ENCODE data around the gene DUS2. TPM values are rescaled to one million over a fixed set of nuclear protein-coding genes. Genes with fewer than 3 reads are reported as not detected.

The DUS2 gene
- total and polyA plus RNA-seq, 9 of the 15 experiments (the other 6 are each of a cell fraction or from before 2014, with no cell fraction given), result 5.8 to 22.5 (median 20.6) TPM

DNA sequence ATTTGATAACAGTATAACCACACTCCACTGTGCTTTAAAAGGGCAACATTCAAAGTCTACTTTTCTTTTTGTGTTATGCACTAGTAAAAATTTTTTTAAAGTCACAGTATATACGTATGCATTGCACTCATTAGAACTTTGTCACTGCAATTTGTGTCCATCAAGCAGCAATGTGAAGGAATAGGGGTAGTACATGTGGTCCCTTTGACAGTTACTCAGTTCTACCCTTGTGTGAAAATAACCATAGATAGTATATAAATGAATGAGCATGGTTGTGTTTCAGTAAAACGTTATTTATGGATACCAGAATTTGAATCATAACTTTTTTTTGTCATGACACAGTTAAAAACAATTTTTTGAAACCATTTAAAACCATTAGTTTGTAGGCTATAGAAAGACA is 92.8 kb downstream of the DUS2 start:
- no peaks in the 10 kb centered on the region for H3K27me3 ChIP-seq (ENCODE audit: control insufficient read depth in 2 of 2, insufficient read depth in 2 of 2, low read length in 2 of 2)
- H3K9me1 ChIP-seq (ENCODE audit: control insufficient read depth, insufficient read depth, low read length), result no peaks in the 10 kb centered on the region
- no peak for TF ChIP-seq ZC3H8 (IDR thresholded peaks at IDR 0.05)
- TF ChIP-seq, protein P1, sequence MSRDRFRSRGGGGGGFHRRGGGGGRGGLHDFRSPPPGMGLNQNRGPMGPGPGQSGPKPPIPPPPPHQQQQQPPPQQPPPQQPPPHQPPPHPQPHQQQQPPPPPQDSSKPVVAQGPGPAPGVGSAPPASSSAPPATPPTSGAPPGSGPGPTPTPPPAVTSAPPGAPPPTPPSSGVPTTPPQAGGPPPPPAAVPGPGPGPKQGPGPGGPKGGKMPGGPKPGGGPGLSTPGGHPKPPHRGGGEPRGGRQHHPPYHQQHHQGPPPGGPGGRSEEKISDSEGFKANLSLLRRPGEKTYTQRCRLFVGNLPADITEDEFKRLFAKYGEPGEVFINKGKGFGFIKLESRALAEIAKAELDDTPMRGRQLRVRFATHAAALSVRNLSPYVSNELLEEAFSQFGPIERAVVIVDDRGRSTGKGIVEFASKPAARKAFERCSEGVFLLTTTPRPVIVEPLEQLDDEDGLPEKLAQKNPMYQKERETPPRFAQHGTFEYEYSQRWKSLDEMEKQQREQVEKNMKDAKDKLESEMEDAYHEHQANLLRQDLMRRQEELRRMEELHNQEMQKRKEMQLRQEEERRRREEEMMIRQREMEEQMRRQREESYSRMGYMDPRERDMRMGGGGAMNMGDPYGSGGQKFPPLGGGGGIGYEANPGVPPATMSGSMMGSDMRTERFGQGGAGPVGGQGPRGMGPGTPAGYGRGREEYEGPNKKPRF (IDR thresholded peaks at IDR 0.05; ENCODE audit: low read depth, low read length), result no peak
- TF ChIP-seq SMARCA5 (IDR thresholded peaks at IDR 0.05), result no peak
- no peak for TF ChIP-seq ZNF143 (CRISPR knock-in tag; IDR thresholded peaks at IDR 0.05)
- no peak for TF ChIP-seq POLR2H (tag; IDR thresholded peaks at IDR 0.05; ENCODE audit: low read depth)
- TF ChIP-seq ZNF12 (CRISPR knock-in tag; IDR thresholded peaks at IDR 0.05), result no peak
- TF ChIP-seq MED1 (CRISPR knock-in tag; IDR thresholded peaks at IDR 0.05; ENCODE audit: borderline replicate concordance), result no peak
- TF ChIP-seq, protein P2, sequence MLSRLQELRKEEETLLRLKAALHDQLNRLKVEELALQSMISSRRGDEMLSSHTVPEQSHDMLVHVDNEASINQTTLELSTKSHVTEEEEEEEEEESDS (CRISPR knock-in tag; IDR thresholded peaks at IDR 0.05), result no peak
- TF ChIP-seq SAFB (IDR thresholded peaks at IDR 0.05; ENCODE audit: borderline replicate concordance, low read depth, low read length), result no peak
- no peak for TF ChIP-seq OTX1 (CRISPR knock-in tag; IDR thresholded peaks at IDR 0.05)
- TF ChIP-seq, protein P3, sequence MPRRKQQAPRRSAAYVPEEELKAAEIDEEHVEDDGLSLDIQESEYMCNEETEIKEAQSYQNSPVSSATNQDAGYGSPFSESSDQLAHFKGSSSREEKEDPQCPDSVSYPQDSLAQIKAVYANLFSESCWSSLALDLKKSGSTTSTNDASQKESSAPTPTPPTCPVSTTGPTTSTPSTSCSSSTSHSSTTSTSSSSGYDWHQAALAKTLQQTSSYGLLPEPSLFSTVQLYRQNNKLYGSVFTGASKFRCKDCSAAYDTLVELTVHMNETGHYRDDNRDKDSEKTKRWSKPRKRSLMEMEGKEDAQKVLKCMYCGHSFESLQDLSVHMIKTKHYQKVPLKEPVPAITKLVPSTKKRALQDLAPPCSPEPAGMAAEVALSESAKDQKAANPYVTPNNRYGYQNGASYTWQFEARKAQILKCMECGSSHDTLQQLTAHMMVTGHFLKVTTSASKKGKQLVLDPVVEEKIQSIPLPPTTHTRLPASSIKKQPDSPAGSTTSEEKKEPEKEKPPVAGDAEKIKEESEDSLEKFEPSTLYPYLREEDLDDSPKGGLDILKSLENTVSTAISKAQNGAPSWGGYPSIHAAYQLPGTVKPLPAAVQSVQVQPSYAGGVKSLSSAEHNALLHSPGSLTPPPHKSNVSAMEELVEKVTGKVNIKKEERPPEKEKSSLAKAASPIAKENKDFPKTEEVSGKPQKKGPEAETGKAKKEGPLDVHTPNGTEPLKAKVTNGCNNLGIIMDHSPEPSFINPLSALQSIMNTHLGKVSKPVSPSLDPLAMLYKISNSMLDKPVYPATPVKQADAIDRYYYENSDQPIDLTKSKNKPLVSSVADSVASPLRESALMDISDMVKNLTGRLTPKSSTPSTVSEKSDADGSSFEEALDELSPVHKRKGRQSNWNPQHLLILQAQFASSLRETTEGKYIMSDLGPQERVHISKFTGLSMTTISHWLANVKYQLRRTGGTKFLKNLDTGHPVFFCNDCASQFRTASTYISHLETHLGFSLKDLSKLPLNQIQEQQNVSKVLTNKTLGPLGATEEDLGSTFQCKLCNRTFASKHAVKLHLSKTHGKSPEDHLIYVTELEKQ (CRISPR knock-in tag; IDR thresholded peaks at IDR 0.05), result no peak
- TF ChIP-seq TEAD4 (IDR thresholded peaks at IDR 0.05; ENCODE audit: low read length), result no peak
- no peak for TF ChIP-seq TEAD4 (CRISPR knock-in tag; IDR thresholded peaks at IDR 0.05; ENCODE audit: borderline replicate concordance)
- TF ChIP-seq, protein P4, sequence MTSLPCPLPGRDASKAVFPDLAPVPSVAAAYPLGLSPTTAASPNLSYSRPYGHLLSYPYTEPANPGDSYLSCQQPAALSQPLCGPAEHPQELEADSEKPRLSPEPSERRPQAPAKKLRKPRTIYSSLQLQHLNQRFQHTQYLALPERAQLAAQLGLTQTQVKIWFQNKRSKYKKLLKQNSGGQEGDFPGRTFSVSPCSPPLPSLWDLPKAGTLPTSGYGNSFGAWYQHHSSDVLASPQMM (CRISPR knock-in tag; IDR thresholded peaks at IDR 0.05), result no peak
- TF ChIP-seq TGIF2 (CRISPR knock-in tag; IDR thresholded peaks at IDR 0.05), result no peak
- no peak for TF ChIP-seq DNMT1 (IDR thresholded peaks at IDR 0.05)
- TF ChIP-seq, protein P5, sequence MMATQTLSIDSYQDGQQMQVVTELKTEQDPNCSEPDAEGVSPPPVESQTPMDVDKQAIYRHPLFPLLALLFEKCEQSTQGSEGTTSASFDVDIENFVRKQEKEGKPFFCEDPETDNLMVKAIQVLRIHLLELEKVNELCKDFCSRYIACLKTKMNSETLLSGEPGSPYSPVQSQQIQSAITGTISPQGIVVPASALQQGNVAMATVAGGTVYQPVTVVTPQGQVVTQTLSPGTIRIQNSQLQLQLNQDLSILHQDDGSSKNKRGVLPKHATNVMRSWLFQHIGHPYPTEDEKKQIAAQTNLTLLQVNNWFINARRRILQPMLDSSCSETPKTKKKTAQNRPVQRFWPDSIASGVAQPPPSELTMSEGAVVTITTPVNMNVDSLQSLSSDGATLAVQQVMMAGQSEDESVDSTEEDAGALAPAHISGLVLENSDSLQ (IDR thresholded peaks at IDR 0.05), result no peak
- no peak for FAIRE-seq
- ChIA-PET POLR2A (no interaction called here), CTCF (ENCODE audit: low intra/inter-chr PET ratio) (interaction anchor here (1.7 kb wide), 1 partner anchor 21 kb away, joined by 5 read pairs; no protein-coding TSS in a partner anchor)
- no peak overlapping the region for H3K27ac ChIP-seq (ENCODE audit: extremely low read depth, low read depth, low read length)
- H2AFZ ChIP-seq (ENCODE audit: low read depth, low read length), result no peak overlapping the region
- H3K9me3 ChIP-seq (replicated peaks; ENCODE audit: control insufficient read depth, insufficient read depth, low read depth, low read length), result no peaks in the 10 kb centered on the region
- BruUV-seq (replicated peaks), result no TSS peak
- intact Hi-C loops (cut with micrococcal nuclease) (no loop called here), in situ Hi-C loops (cut with MboI) (no loop called here)
- peaks cover 15% of the 10 kb centered on the region in 2 experiments for H3K4me1 ChIP-seq (replicated peaks in 1 of 2; ENCODE audit: control insufficient read depth in 2 of 2, insufficient read depth in 2 of 2, low read length in 2 of 2)
- H3K36me3 ChIP-seq (ENCODE audit: control insufficient read depth, insufficient read depth, low read length), result peaks cover 7% of the 10 kb centered on the region; the same call in 1 of the 3 replicates
- H3K4me3 ChIP-seq, result no peak overlapping the region
- peaks cover 24% of the 10 kb centered on the region; the same call in 1 of the 2 replicates for H4K20me1 ChIP-seq (replicated peaks; ENCODE audit: control insufficient read depth, insufficient read depth, low read length)
- no peak overlapping the region for H3K9ac ChIP-seq (ENCODE audit: insufficient read depth in 1 of 2, low read depth in 2 of 2, low read length in 2 of 2)
- no peak overlapping the region for H3K4me2 ChIP-seq (ENCODE audit: insufficient read depth, low read length)
- peaks cover 100% of the 10 kb centered on the region for H3K79me2 ChIP-seq (ENCODE audit: control insufficient read depth, insufficient read depth, low read length)
- ATAC-seq, result no peak
- DNase-seq (ENCODE audit: extremely low read depth in 1 of 4, low spot score in 3 of 4), result no peak
- WGBS (ENCODE audit: insufficient coverage, low coverage, missing lambda C conversion rate), result 26% methylated on average over 2 of the region's 2 CpGs
